Stimulated activated CD4-positive, alpha-beta T cell treated with anti-CD3 and anti-CD28 coated beads, TNF-alpha, amount 100 ng/mL, for 4 hours (primary cell): ENCODE data around the gene KRT35.
"Not testable (repeated sequence)": the region's sequence is repeated elsewhere in the genome, so short reads cannot be mapped to it uniquely, and the experiment has no call there.

Source experiments
- DNase-seq, 3 experiments: peaks; one replicate each; pipeline ENCODE4 v3.0.0-alpha.2; 2020; ENCODE audit warnings: low read depth in 3 of 3

The KRT35 gene

DNA sequence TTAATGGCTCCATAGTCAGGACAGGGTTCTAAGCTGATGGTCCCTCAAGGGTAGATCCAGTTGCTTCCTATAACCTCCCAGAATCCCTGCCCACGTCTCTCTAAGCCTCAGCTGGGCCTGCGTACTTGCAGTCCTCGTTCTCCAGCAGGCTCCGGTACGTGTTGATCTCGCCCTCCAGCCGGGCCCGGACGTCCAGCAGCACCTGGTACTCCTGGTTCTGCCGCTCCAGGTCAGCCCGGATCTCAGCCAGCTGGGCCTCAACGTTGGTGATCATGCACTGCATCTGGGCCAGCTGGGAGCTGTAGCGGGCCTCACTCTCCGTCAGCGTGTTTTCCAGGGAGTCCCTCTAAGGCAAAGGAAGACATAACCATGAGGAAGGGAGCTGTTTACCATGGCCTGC lies 18.2 kb downstream of the KRT35 start:
- no peak for DNase-seq

DNA sequence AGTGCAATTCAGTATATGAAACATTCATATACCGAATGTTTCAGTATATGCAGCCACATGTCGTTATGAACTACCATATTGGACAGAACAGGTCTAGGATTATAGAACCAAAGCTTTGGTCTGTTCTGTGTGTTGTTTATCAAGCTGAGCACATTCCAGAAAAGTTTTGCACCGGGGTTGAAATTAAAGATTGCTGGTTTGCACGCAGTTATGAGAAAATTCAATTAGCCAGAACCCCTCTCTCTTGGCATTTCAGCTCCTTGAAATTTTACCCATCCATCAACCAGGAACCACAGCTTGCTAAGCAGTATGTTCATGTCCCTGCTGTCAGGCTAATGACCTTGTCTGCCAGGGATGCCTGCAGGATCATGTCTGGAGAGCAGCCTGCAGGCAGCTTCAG lies 23.3 kb downstream of the KRT35 start:
- no peak for DNase-seq

DNA sequence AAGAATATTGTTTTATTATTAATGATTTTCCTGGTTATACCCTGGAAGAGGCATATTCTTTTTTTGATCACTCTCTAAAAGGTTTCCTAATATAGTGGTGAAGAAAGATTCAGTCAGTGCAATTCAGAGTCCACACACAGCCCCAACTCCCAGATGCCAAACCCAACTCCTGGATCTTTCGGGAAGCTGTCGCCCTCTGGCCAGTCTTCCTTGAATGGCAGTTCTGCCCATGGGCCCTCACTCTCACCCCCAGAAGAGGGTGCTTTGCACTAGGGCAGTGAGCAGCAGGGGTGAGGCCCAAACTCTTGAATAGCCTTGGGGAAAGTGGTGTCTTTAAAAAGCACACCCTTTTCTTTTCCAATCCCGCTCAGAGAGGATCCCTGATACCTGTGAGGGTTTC lies 24.7 kb downstream of the KRT35 start:
- DNase-seq = no peak

DNA sequence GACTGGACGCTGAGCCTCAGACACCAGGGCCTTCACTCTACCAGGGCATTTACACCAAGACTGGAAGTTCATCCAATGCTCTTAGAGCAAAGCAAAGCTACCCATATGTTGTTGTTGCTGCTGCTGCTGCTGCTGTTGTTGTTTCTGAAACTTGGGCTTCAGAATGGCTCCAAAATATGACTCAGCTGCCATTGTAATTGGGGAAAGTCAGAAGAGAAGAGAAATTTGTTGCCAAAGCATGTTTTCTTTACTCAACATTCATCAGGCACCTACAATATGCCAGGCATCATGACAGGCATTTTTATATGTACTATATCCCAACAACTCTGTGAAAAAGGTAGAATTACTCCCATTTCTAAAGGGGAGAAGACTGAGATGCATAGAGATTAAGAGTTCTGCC lies 25.7 kb downstream of the KRT35 start:
- DNase-seq = no peak

DNA sequence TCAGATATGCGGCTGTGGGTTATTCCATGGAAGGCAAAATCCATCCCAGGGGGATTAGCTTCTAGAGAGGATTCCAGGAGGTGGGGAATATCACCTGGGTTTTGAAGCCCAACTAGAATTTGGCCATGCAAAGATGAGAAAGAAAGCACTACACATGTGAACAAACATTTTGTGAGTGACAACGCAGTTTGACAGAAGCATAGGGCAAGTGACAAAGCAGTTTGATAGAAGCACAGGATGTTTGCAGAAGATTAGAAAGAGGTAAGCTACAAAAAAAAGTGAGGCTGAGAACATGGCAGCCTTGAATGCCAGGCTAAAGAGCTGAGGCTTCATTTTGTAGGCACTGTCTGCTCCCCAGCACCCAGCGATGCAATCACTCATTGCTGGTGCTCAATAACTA lies 27.9 kb downstream of the KRT35 start:
- no peak for DNase-seq

DNA sequence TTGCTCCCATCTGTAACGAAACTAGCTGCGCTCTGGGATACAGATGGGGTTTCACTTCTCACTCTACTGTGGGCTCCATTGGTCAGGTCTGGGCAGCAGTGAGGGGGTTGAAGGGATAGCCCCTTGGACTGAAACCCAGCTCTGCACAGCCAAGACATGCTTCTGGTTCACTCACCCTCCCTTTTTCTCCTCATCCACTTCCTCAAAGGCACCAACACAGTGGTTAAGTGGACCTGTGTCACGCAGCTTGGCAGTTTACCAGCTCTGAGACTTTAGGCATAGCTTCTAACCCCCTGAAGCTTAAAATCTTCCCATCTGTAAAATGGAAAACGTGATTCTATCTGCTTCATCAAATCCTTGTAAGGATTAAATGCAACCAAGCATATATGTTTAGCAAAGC lies 28.7 kb downstream of the KRT35 start:
- no peak for DNase-seq

DNA sequence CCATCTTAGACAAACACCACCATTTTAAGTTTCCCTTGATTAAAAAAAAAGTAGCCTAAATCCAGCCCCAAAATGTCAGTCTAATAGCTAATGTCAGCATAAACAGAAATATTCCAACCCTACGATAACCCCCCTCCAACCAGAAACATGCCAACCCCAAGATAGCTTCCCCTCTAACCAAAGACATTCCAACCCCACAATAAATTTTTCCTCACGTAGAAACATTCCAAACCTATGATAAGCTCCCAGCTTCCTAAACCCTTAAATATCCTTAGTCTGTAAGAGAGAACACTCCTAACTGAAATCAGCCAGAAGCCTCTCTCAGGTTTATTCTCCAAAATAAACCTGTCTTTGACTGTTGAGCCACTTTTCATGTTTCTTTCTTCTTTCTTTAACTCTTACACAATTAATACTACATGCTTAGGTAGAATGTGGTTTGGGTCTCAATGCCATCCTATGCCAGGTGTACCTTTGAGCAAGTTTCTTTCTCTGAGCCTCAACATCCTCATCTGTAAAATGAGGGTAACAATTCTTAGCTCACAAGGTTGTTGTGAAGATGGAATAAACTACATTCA lies 29.7 kb downstream of the KRT35 start:
- no peak for DNase-seq

DNA sequence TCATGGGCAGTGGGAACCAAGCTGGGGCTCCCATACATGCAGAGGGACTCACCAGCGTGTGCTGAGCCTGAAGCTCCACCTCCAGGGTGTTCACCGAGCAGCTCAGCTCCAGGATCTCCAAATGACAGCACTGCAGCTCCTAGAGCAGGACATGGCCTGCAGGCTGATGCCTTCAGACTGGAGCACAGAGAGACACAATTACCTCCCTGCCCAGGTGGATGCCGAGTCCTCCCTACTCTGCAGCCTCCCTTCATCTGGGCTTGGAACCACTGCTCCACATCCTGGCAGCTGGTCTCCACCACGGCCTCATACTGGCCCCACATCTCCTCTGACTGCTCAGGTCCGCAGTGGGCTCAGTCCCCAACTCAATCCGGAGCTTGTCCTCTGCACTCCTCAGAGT lies 31.9 kb downstream of the KRT35 start:
- DNase-seq = no peak

DNA sequence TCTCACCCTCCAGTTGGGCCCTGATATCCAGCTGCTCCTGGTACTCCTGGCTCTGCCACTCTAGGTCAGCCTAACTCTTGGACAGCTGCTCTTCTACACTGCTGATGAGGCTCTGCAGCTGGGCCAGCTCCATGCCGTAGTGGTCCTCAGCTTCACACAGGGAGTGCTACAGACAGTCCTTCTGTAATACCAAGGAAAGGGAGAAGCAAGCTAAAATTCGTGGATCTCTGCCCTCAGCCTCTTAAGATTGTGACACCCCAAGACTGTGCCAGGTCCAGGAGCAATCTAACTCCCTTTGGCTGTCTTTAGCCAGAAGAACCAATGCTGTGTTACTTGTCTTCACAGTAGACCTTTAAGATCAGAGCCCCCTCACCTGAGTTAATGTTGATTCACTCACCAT lies 32.4 kb downstream of the KRT35 start:
- no peak for DNase-seq

DNA sequence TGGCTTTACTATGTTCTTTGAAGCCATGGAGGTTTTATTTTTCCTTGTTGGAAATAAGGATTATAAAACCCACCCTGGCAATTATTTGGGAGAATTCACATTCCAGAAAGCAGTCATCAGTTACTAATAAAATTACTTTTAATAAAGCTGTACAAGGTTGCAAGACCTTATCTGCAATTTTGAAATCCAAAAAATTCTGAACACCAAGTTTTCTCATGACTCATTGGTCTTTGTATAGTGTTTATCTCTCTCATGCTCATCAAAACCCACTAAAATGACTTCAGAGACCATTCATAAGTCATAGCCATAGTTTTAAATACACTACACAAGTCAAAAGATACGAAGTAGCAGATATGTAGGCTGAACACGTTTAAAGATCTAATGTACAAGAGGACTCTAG lies 34.1 kb downstream of the KRT35 start:
- no peak for DNase-seq

DNA sequence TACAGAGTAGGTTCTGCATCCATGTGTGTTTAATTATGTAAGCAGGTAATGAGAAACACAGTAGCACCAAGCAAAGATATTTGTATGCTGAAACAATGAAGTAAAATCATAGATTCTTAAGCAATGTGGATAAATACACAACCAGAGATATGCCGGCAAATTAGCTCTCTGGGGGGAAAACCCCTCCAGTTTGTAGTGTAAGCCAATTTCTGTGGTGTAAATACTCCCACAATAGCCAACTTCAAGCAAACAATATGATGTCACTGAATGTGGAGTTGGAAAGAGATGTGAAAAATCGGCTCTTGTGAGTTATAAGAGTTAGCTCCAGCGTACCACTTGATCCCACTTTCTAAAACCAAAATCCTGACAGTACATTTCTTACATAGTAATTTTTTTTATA lies 36.3 kb downstream of the KRT35 start:
- no peak for DNase-seq

DNA sequence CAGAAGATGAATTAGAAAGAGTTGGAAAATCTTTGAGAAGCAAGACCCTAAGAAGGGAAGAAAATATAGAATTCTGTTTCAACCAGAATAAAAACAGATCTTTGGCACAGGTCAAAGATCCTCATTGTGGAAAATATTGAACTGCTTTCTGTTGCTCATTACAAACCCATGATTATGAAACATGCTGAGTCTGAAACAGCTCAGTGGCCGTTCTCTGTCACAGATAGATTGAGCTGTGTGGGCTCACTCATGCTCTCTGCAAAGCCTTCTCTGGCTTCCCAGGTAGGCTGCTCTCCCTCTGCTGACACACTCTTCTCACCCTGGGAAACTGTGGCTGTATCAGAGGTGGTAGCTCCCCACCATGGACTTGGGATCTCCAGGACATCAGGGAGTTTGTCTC lies 36.8 kb downstream of the KRT35 start:
- DNase-seq = no peak

DNA sequence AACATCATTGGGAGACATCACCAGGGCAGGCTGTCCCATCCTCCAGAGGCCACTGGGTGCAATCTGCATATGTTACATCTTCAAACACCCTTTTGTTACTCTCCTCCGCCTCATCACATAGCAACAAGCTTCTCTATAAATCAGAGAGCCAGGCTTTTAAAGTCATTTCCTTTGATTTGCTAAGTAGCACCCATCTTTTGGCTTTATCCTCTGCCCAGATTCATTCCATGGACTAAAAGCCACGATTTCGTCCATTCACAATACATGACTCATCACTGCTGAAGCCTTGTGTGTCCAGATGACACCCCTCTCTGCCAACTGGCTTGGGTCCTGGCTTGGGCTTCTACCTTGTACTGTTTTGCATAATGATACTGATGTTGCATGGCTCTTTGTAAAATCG lies 38.2 kb downstream of the KRT35 start:
- DNase-seq = no peak

DNA sequence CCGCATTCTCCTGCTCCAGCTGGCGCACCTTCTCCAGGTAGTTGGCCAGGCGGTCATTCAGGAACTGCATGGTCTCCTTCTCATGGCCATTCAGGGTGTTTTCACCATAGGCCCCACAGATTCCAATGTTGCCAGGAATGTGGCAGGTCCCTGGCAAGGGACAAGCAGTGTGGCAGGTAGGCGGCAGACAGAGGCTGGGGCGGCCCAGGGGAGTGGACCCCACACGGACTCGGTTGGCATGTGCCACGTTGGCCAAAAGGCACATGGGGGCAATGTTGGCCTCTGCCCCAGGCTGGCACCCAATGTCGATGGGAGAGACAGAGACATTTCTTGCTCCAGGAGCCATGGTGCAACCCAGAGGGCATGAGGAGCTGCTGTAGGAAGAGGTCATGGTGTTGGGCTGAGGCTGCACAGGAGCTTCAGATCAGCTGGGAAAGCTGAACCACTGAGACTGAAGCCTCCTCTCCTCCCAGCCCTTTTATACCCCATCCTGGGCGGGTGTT lies 40.4 kb downstream of the KRT35 start, which contains the start of gene KRT38:
TSS of gene KRT38 (minus strand) at position 453 of the 503 bp plus-strand sequence. CDS start at position 391, 62 bp downstream.
- DNase-seq = no peak

DNA sequence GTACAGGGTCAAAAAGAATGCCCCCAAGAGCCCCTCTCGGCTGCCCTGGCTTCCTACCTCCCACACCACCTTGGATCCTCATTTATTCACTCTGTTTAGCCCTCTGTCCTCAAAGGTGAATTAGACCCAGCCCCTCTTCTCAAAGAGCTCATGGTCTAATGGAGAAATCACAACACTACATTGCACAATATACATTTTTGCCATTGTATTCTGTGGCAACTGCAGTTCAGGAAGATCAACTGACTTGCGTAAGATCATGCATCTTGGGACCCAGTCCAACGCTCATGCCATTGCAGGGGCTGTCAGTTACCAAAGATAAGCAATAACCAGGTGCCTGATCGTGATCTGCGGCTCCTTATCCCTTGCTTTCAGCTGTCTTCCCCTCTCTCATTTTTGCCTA lies 41.6 kb downstream of the KRT35 start:
- DNase-seq = no peak

DNA sequence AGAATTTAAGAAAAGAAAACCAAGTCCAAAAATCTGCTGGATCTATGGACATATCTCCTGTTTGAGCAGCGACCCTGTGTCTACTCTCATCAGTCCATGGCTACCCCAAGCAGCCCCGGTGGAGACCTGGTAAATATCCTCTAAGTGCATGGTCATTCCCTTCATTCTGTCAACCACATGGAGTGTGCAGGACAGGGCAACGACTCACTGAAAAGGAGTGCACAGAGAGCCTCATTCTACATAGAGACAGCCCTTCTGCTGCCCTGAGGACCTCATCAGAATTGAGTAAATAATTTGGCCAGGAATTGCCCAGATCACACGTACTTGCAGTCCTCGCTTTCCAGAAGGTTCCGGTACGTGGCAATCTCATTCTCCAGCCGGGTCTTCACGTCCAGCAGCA lies 43.2 kb downstream of the KRT35 start:
- no peak for DNase-seq

DNA sequence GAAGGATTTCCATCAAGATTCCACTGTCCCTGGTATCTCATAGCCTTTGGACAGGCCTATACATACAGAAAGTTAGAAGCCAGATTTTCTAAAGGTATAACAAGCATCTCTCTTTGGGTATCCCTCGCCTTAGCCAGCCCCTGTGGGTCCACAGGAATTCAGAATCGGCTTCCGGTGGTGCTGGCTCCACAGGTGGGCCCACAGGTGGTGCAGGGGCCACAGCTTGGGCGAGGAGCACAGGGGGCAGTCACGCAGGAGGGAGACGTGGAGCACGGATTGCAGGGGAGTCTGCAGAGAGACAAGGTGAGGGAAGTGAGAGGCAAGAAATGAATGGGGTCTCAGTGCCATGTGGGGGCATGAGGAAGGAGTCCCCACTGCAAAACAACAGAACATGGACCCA lies 43.7 kb downstream of the KRT35 start:
- no peak for DNase-seq

DNA sequence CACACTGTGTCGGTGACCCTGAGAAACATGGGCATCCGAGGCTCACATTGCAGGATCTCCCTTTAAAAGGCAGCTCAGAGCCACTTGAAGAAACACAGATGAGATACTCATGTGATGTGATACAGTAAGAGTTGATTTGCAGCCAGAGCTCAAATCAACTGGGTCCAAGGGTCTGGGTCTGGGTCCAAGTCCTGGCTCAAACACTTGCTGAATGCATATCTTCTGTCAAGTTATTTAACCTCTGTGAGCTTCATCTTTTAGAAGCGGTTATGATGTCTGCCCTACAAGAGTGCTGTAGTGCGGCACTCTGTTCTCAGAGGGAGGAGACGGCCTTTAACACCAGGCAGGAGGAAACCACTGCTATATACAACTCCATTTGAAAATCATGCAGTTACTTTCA lies 46.5 kb downstream of the KRT35 start:
- no peak for DNase-seq

DNA sequence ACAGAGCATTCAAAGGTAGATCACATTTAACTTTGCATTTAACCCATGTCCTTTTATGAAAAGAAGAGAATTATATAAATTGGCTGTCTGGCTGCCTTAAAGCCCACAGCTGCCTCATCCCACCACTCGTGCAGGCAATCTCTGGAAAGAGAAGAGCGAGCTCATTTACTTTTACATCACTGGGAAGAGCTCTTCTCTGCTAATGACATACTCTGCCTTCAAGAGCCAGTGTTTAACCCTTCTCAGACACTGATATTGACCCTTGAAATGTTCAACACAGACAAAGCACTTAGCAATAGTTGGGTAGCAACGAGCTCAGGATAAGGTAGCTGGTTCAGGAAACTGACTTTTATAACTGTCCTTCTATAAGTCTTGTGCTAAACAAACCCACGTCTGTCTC lies 46.9 kb downstream of the KRT35 start:
- no peak for DNase-seq

DNA sequence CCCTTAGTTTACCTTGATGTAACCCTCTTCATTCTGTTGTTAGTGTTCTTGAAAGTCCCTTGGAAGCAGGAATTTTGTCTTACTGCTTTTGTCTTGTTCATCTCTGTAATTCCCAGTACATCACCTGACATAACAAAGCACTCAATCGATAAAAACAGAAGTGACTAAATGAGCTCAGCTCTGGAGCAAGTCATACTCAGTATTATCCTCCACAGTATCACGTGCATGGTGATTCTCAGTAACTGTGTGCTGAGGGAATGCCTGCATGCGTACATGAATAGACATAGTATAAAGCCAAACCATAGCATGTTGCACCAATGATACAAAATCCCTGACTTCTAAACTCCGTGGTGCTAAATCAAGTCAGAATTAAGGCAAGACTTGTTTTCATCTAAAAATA lies 47.4 kb downstream of the KRT35 start:
- DNase-seq = no peak

DNA sequence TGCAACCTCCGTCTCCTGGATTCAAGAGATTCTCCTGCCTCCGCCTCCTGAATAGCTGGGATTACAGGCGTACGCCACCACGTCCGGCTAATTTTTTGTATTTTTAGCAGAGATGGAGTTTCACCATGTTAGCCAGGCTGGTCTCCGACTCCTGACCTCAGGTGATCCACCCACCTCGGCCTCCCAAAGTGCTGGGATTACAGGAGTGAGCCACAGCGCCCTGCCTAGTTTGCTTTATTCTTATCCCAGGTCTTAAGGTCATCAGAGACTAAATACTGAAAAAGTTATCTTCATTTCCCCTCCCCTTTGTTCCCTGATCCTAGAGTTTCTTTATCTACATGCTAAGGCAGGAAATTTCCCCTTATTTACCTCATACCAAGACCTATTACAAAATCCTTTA lies 50.6 kb downstream of the KRT35 start:
- not testable (repeated sequence) for DNase-seq

DNA sequence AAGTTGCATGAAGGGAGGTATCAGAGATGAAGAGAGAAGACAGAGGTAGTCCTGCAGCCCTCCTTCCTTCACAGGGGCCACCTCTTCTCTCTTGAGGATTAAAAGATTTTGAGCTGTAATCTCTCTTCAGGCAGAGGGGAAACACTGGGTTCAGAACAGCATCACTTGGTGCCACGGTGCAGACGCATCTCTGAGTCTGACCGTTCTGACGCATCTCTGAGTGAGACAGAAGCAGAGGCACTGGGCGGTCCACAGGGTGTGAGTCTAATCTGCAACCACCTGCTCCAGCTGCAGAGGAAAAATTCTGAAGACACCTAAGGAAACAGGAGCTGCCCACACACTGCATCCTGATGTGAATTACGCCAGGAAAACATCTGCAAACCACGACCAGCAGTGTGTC lies 51.3 kb downstream of the KRT35 start:
- DNase-seq = no peak

DNA sequence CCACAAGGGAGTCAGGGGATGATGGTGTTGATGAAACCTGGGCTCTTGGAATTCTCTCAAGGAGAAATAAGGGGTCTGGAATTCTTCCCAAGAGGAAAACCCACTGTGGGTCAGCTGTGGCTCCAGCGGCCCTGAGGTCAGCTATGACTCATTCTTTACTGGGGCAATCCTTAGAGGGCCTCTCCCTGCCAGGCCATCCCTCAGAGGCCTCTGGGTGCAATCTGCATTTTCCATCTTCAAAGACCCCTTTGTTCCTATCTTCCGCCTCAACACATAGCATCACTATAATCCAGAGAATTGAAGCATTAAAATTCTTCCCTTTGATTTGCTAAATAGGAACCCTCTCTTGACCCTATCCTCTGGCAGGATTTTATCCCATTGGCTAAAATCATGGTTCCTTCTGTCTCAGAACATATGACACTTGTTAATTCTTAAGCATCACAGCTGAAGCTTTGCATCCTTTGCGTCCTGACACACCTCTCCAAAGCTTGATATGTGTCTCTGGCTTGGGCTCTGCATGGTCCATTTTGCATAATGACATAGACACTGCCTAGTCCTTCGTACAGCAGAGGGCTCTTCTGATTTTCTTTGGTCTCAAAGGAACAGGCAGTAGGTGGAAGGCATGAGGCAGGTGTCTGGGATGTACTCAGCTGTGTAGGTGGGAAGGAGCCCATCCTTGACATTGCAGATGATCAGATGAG lies 52.2 kb downstream of the KRT35 start:
- no peak for DNase-seq
